ENCODE measurements around the gene PCDHB1.

The PCDHB1 gene, protein sequence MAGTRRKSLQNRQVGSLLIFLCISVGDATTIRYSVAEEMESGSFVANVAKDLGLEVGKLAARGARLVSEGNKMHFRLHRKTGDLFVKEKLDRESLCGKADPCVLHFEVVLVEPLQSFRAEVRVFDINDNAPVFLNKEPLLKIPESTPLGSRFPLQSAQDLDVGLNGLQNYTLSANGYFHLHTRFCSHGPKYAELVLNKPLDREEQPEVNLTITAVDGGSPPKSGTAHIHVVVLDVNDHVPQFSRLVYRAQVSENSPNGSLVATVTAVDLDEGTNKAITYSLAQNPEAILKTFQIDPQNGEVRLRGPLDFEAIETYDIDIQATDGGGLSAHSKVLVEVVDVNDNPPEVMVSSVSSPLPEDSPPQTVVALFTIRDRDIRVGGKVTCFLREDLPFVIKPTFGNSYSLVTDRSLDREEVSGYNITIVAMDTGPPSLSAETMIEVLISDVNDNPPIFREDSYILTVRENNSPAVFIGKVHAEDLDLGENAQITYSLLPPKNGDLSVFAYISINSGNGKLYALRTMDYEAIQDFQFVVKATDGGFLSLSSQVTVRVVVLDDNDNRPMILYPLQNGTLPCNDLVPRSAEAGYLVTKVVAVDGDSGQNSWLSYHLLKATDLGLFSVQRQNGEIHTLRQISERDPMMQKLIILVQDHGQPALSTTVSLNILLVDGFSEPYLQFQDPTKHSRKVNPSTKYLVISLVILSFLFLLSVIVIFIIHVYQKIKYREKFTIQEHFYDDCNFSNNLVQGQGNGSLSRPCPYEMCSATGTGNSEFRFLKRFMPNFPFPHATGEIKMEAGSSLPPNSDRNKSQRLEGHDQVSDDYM

DNA sequence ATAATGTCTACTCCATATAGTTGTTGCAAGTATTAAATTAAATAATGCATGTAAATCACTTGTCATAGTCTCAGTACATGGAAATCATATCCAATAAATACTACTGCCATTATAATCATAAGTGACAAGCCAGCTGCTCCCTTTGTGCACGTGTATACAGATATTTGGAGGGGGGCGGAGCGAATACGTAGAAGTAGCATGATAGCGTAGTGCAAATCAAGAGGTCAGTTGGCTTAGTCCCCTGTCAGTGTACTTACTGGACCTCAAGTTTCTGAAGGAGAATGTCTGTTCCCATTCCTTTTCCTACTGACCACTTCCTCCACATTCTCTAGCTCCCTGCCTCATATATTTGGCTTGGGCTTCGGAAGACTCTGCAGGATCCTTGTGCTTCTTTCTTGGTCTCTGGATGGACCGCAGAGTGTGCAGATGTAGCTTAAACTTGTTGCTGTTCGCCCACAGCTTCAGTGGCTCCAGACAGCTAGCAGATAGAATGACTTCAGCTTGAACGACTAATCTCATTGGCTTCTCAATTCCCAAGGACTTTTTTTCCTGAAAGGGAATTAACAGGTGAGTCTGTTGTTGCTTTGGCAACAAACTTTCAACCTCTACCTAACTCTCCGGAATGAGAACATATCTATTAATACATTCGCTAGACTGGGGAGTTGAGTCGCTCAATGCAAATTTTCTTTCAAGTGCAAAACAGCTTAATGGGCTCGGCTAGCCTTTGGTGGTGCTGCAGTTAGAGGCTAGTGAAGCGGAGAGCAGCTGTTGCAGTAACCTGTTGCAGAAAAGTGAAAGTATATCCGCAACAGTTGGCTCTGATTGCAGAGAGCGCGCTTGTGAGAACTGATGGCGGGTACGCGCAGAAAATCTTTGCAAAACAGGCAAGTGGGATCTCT, at the start of gene PCDHB1:
TSS of gene PCDHB1 (plus strand) at position 753 of the 899 bp plus-strand sequence. CDS start at position 850, 97 bp downstream.
- no peak for DNase-seq (ENCODE audit: low spot score)
- no peak for FAIRE-seq

DNA sequence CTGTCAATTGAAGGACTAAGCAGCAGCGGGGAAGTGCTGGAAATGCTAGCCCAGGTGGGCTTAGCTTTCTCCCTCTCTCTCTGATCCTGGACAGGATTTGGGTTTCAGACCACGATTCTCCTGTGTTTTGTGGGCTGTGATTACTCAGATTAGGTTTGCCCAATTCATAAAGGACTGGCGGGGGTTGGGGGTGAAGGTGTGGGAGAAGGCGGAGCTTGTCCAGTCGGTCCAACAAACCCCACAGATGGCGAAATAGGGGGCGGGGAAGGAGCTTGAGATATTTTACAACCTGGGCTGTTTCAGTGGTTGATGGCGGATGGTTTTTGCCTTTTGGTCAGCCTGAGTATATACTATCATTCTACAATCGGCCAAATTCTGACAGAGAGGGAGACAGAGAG, 49.7 kb upstream of the PCDHB1 start:
- DNase-seq (ENCODE audit: low spot score) (peak; percentile 33), FAIRE-seq (no peak)

DNA sequence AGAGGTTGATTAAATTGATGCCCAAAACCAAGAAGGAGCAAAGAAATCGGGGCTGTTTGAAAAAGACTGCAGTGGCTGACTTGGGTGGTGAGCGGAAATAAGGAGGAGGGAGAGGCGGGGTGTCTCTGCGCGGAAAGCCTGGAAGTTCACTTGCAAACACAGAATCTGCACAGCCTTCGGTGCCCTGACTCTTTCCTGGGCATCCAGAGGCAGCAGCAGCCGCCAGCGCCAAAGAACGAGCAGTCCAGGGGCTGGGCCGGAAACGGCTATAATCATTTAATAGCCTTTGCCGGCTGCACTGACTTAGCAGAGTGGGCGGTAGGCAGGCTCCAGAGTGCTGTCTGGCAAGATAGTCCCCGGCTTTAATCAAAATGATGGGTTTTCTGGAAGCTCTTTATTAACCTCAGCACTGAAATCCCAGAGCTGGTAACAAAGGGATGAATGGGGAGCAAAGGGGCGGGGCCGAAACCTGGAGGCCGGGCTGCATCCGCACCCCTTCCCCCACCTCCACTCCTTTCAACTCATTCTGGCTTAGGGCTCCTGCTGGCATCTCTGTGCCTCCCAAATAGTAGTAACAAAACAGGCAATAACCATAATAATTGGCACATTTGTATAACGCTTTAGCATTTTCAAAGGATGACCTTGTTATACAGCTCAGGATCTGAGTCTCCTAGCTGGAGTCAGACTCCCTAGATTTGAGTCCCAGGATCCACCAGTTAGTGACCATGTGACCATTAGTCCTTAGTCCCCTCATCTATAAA, 49.1 kb upstream of the PCDHB1 start:
- peak; percentile 24 for DNase-seq (ENCODE audit: low spot score)

DNA sequence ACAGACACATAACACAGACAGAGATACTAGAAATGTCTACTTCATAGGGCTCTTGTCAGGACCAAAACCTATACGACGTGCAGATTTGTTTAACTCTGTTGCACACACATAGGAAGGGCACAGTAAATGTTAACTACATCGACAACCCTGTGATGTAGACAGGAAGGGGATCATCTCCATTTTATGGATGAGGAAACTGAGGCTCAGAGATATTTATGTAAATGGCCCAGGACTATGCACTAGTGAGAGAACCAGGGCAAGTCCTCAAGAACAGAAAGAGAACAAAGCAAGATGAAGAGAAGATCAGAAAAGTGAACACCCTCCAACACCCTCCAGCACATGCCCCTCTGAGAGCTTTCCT, 48.6 kb upstream of the PCDHB1 start:
- no peak for FAIRE-seq
- DNase-seq (ENCODE audit: low spot score) = no peak

More for the DNA sequence above, 49.1 kb upstream of the PCDHB1 start:
- FAIRE-seq = no peak

DNA sequence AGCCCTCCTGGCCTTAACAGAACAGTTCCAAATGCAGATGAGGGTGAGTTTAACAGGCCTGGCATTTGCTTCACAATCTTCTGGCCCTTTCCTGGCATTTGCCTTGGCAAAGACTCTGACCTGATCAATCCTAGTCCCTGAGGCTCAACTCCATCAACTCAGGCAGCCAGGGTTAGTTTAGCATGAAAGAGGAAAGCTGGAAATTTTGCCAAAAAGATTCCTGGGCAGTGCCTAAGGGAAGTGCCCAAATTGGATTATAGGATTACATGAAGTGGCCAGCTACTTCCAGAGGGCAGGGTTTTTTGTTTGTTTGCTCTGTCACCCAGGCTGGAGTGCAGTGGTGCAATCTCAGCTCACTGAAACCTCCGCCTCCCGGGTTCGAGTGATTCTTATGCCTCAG, 48.1 kb upstream of the PCDHB1 start:
- DNase-seq (ENCODE audit: low spot score) (no peak), FAIRE-seq (no peak)

DNA sequence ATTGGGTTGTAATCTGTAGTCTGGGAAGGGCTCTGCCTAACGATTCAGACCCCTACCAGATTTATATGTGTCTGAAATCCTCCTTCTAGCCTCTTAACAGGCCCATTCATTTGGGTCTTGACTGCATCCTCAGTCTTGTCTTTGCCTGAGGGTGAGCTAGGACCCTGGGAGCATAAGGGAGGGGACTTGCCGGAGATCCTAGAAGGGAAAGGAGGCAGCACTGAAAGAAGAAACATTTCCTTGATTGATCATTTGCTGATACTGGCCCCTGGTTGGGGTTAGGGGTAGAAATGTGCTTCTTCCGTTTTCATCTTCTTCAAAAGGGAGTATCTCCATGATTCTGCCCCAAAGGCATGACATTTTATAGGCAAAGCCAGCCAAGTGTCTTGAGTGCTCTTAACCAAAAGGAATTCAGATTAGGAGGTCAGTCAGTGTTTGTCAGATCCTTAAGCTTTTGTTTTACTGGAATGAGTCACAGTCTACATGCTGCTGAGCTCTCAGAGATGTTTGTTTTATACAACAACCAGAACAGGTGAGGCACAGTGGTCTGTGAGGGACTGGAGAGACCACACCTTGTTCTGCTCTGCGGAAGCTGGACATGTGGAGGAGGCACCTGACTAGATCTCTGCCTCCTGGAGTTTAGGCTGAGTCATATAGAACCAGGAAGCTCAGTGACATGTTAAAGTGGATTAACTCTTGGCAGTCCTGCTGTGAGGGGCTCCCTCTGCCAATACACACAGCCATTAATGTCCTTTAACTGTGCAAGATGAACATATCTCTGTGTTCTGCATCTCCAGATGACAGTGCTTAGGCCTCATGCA, 47.2 kb upstream of the PCDHB1 start:
- peak; percentile 70 for DNase-seq (ENCODE audit: low spot score)
- FAIRE-seq = no peak

DNA sequence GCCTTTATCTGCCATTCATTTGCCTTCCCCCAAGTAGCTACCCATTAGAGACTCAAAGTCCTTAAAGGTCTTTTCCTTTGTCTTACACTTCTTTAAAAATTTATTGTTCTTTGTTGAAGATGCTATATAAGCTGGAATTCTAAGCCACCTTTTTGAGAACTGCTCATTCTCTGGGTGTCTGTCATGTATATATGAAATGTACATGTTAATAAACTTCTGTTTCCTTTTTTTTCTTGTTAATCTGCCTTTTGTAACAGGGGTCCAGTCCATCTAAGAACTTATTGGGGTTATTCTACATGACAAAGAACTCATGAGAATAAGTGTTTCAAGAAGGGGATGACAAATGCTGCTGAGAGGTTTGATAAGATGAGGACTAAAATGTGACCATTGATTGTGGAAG, 43.4 kb upstream of the PCDHB1 start:
- no peak for FAIRE-seq
- no peak for DNase-seq (ENCODE audit: low spot score)

DNA sequence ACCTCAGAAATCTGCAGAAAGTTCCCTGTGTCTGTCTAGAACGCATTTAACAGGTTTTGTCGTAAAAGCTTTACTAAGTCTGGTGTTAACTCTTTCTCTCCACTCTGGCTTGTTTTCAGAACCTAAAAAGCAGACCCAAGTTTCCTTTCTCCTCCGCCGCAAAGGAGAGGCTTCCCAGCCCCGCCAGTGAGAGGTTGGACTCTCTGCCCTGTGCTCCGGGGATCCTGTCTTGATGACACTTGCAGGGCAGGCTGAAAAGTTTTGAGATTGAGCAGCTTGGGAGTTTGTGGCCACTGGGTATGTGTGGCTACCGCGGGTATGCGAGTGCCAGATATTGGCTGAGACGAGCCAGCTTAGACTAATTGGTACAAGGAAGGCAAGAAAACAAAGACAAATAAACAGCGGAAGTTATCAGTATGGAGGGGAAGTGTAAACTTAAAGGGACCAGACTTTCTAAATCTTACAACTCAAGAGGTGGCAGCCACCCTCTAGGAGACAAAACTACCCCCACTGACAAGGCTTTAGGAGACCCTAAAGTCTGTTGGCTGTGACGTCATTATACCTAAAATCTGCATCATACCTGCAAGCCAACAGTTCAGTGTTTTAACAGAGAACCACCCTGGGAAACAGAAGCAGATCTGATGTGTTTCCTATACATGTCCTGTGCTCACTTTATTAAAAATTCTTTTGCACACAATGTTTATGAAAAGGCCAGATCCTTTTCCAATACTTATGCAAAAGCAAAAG, 41.0 kb upstream of the PCDHB1 start:
- FAIRE-seq (no peak), DNase-seq (ENCODE audit: low spot score) (no peak)

DNA sequence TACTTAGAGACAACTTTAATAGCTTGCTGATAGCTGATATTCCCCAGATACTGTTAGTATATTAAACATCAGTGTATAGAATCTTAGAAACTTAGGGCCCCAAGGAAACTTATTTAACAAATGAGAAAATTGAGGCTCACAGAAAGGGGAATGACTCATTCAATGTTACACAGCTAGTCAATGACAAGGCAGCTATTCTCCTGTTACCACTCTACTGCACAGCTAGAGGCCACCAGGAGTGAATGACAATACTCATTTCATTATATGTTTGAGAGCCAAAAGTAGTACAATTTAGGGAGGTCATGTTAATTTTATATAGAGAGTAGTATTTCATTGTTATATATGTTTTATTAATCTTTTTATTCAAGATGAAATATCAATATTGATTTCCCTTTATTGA, 33.2 kb upstream of the PCDHB1 start:
- no peak for DNase-seq (ENCODE audit: low spot score)
- FAIRE-seq = no peak

DNA sequence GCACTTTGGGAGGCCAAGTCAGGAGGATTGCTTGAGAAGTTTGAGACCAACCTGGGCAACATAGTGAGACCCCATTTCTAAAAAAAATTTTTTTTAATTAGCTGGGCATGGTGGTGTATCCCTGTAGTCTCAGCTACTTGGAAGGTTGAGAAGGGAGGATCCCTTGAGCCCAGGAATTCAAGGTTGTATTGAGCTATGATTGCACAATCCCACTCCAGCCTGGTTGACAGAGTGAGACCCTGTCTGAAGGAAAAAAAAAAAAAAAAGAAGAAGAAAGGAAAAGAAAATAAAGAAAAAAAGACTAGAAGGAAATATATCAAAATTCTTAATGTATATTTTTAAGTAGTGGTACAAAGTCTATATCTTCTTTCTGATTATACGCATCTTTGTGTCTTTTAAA, 28.8 kb upstream of the PCDHB1 start:
- DNase-seq (ENCODE audit: low spot score) (no peak), FAIRE-seq (no peak)

DNA sequence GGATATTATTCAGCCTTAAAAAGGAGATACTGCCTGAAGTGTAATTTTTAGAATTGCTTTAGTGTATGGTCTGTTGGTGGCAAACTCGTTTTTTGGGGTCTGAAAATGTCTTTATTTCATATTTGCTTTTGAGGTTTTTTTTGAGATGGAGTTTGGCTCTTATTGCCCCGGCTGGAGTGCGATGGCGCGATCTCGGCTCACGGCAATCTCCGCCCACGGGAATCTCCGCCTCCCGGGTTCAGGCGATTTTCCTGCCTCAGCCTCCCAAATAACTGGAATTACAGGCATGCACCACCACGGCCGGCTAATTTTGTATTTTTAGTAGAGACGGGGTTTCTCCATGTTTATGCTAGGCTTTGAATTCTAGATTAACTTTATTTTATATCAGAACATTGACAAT, 20.2 kb upstream of the PCDHB1 start:
- FAIRE-seq (no peak), DNase-seq (ENCODE audit: low spot score) (no peak)

DNA sequence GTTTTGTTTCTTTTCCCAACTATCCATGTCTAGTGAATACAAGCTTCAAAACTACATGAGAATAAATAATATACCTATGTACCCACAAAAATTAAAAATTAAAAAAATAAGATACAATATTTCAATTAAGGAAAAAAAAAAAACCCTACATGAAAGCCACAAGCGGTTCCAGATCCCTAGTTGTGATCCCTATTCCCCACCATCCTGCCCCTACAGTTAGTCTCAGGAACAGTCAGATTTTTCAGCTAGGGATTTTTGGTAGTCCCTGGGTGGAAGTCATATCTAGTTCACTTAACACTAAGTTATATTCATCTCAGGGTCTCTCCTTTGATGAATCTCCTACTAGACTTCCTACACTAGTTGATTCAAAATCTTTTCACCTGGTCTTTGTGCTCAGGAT, 18.5 kb upstream of the PCDHB1 start:
- no peak for DNase-seq (ENCODE audit: low spot score)
- no peak for FAIRE-seq

DNA sequence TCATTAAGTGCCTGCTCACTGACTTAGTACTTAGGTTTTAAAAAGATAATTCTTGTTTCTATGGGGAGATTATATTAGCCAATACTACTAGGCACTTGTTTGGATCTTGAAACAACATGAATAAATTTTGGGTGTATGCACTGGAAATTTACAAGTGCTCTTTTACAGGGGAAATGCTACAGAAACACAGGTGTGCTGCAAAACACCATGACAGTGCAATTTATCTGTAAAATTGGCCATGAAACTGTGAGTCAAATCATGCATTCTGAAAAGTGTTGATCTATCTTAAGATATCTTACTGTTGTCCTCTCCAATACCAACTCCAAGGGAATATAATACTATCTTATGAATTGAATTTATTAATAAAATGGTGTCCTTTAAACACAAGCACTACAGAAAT, 12.1 kb upstream of the PCDHB1 start:
- DNase-seq (ENCODE audit: low spot score) = no peak
- FAIRE-seq = no peak

DNA sequence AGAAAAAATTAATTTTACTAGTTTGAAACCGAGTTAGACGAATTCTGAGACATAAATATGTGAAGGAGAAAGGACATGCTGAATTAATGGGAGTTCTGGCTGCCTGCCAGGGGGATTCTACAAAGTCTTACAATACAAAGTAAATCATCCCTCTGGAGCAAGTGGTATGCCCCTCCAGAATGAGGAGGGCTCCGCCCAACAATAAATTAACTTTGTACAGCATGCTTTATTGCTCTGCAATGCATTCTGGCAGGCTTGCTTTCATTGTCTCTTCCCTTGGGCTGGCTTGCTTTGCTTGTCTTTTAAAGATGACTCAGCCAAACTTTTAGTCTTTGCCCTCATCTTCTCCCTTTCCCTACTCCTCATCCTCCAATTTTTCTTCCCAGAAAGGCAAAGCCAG, 11.7 kb upstream of the PCDHB1 start:
- DNase-seq (ENCODE audit: low spot score) (no peak), FAIRE-seq (no peak)

DNA sequence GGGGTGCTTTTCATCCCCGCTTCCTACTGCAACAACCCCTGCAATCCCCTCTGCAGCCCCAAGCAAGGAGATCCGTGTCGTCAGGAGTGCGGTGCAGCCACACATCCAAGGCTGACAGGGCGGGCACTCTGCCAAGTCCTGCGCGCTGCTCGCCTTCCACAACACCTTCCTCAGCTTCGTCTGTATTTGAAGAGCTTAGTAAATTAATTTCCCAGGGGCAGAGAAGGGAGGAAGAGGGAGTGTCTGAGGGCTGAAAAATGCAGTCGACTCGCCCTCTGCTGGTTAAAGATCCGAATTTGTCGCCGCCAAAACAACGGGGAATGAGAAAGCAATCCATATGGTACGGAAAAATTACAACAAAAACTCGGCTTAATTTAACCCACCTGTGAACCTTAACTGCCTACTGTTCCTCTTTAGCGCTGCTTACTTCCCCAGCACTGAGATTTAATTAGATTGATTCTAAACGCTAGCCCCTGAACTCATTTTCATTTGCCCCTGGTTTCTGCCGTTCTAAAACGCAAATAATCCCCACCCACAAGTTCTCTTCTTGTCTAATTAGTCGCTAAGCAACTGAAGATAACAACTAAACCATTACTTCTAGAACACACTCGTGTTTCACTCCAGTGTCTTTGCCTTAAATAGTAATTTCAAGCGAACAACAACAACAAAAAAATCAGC, 10.9 kb upstream of the PCDHB1 start:
- peak; percentile 47 for DNase-seq (ENCODE audit: low spot score)

DNA sequence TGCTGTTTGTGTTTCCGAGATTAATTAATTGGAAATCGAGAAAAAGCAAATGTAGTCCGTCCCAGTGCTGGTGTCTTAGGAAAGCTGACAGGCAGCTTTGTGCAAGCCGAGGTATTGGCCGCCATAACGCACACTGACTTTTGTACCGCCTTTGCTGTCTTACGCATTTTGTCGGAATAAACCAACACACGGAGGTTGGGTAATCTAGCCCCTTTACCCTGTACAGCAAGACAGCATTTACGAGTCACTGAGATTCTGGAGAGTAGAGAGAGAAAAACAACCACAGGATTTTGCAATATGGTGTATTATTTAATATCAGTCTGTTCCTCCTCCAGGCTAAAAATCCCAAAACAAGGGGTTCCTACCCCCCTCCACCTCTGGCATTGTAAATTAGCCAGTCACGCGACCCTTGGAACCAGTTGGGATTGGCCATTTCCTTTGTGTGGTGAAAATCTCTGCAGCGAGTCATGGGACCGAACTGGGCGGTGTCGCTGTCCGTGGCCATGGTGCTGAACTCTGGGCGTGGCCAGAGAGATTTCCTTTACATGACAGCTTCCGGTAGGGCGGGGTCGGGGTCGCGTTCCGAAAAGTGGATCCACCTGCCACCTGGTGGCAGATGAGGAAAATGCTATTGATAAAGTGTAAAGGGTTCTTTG, 10.3 kb upstream of the PCDHB1 start:
- DNase-seq (ENCODE audit: low spot score) (peak; percentile 88), FAIRE-seq (peak; percentile 95)

More for the DNA sequence above, 10.9 kb upstream of the PCDHB1 start:
- FAIRE-seq = no peak

DNA sequence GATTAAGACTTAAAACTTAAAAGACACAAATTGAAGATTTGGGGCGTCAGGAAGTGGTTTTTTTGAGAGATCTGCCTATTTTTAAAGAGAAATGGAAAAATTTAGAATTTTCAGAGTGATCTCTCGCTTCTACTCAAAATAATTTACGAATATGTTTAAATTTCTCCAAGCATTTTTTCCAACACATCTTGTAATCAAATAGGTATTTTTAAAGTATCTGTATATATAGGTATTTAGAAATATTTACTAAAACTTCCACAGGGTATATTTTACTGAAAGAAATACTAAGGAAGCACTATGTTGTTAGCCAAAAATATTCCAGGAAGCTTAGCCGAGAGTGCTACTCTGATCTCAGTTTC, 9.8 kb upstream of the PCDHB1 start:
- DNase-seq (ENCODE audit: low spot score) = no peak
- FAIRE-seq = no peak

DNA sequence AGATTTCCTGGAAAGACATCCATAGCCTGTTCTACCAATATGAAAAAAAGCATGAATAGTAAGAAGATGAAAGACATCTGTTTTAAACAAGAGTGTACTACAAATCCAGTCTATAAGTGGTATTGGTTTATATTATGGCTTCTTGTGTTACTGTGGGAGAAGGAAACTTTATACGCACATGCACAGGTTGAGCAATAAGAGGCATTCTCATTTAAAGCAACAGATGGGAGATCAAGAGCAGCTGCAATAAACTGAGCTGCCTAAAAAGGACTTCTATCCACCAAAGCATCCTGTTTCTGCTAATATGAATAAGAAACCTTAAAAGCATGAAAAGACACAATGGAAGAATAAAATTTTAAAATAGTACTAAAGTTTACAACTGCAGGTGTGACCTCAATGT, 8.6 kb upstream of the PCDHB1 start:
- FAIRE-seq (no peak), DNase-seq (ENCODE audit: low spot score) (no peak)
